Panc1 (cell line): ENCODE measurements around the gene NAGS. TPM values are rescaled to one million over a fixed set of nuclear protein-coding genes. Genes with fewer than 3 reads are reported as not detected.
"Not testable (repeated sequence)": the region's sequence is repeated elsewhere in the genome, so short reads cannot be mapped to it uniquely, and the experiment has no call there.

ENCODE experiments used
- ATAC-seq: fragments of 200-7000 bp; cut with Tn5 transposase; 2 replicates; pipeline ENCODE4 v1.9.1; 2020; ENCODE audit warnings: mild to moderate bottlenecking, moderate library complexity
- BruUV-seq: library from RNA; stranded (reverse); fragments of 400-500 nt; replicated peaks from 2 replicates; lab custom pipeline; 2021; lab: Mats Ljungman, UMichigan
- CTCF ChIA-PET: fragments of 300-600 bp; sonication (Branson Sonifier 250); formaldehyde crosslinking; loops from one replicate; lab custom pipeline; 2022; ENCODE audit warnings: antibody characterized with exemption; lab: Charles Lee
- POLR2A ChIA-PET: fragments of 300-600 bp; sonication (Branson Sonifier 250); formaldehyde crosslinking; loops from one replicate; lab custom pipeline; 2022; ENCODE audit warnings: antibody characterized with exemption; lab: Charles Lee
- DNase-seq: peaks from one replicate; pipeline ENCODE4 v3.0.0-alpha.2; 2010; ENCODE audit warnings: low read depth, low spot score
- H3K27ac ChIP-seq: 2 replicates; pipeline ENCODE4 v1.5.1; 2011; ENCODE audit warnings: mild to moderate bottlenecking, low read length, inconsistent platforms
- H3K27me3 ChIP-seq: fragments of 200-500 bp; sonication (Bioruptor generic); 2 replicates; pipeline ENCODE4 v1.6.0; 2014; ENCODE audit warnings: low read length, inconsistent platforms; ENCODE audit not compliant: control insufficient read depth, insufficient read depth
- H3K36me3 ChIP-seq: fragments of 200-500 bp; sonication (Bioruptor generic); 2 replicates; pipeline ENCODE4 v1.5.1; 2014; ENCODE audit warnings: inconsistent platforms, mild to moderate bottlenecking, low read length, moderate library complexity; ENCODE audit not compliant: control insufficient read depth, insufficient read depth
- H3K4me1 ChIP-seq: 2 replicates; pipeline ENCODE4 v1.5.1; 2011; ENCODE audit warnings: inconsistent platforms, mild to moderate bottlenecking, low read length, moderate library complexity; ENCODE audit not compliant: control insufficient read depth, insufficient read depth
- H3K4me3 ChIP-seq, 2 experiments: 2 replicates each; pipeline ENCODE4 v1.5.1; 2011 to 2012; ENCODE audit warnings: low read depth in 2 of 2, low read length in 2 of 2, mild to moderate bottlenecking in 2 of 2, inconsistent platforms in 1 of 2, moderate library complexity in 1 of 2
- H3K9me3 ChIP-seq: fragments of 200-500 bp; sonication (Bioruptor generic); 2 replicates; pipeline ENCODE4 v1.5.1; 2014; ENCODE audit warnings: low read depth, mild to moderate bottlenecking, inconsistent platforms, low read length, moderate library complexity; ENCODE audit not compliant: control insufficient read depth, insufficient read depth
- CTCF ChIP-seq: fragments of 450-650 bp; IDR thresholded peaks from 2 replicates; pipeline ENCODE4 v1.5.1; 2017; ENCODE audit warnings: mild to moderate bottlenecking
- POLR2AphosphoS5 ChIP-seq: IDR thresholded peaks from 2 replicates; pipeline ENCODE4 v1.6.1; 2012; ENCODE audit warnings: mild to moderate bottlenecking, low read depth, low read length, moderate library complexity
- REST ChIP-seq, 2 experiments: IDR thresholded peaks; 2 replicates each; pipeline ENCODE4 v1.6.1; 2011 to 2012; ENCODE audit warnings: low read depth in 2 of 2, control low read depth in 1 of 2, low read length in 1 of 2, mild to moderate bottlenecking in 1 of 2, moderate library complexity in 1 of 2; ENCODE audit not compliant: insufficient read depth in 1 of 2
- SIN3A ChIP-seq: IDR thresholded peaks from 2 replicates; pipeline ENCODE4 v1.6.1; 2012; ENCODE audit warnings: low read depth, mild to moderate bottlenecking, low read length, moderate library complexity, borderline replicate concordance; ENCODE audit not compliant: insufficient read depth
- TCF7L2 ChIP-seq: IDR thresholded peaks from 2 replicates; pipeline ENCODE4 v1.6.1; 2011; ENCODE audit warnings: mild to moderate bottlenecking, low read depth, low read length, inconsistent platforms
- in situ Hi-C: cut with HindIII; loops from 2 replicates; pipeline ENCODE4 v1.10.0; 2016; ENCODE audit warnings: low sequenced_read_pairs, low pct_unique_long_range_greater_than_20kb
- intact Hi-C: fragments of 100-400 bp; cut with micrococcal nuclease; formaldehyde crosslinking; loops from one replicate; pipeline ENCODE4 v1.10.0; 2022; ENCODE audit not compliant: unreplicated experiment
- total RNA-seq: library from RNA; stranded (reverse); gene quantifications from one replicate; pipeline ENCODE4 v1.2.1, GENCODE V29; 2021; ENCODE audit not compliant: unreplicated experiment

NAGS gene
- total RNA-seq, 1 experiment from 2014 or later, result 2.7 TPM

DNA sequence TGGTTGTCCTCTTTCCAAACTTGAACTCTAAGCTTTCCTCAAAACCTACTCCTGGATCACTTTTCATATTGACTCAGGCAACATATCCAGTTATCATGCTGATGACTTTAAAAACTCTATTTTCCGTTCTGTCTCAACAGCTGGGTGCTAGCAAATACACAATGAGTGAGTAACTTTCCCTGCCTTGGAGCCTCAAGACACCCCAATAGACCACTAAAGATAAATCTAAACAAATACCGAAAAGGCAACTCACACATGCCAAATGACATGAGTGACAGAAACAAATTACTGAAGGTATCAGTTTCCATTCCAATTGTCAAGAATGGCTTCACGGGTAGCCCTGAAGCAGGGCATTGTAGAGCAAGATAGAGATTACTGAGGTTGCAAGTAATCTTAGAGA lies 26.1 kb downstream of the NAGS start:
- in situ Hi-C loops (no loop called here), intact Hi-C loops (no loop called here)
- H3K27me3 ChIP-seq, result no peaks in the 10 kb centered on the region
- ATAC-seq (no peak), DNase-seq (no peak)
- POLR2A ChIA-PET, result interaction anchor here (0.6 kb wide), 1 partner anchor 16 kb away, joined by 6 read pairs; no protein-coding TSS in a partner anchor
- H3K27ac ChIP-seq, result no peak overlapping the region
- peaks cover 6% of the 10 kb centered on the region; the same call in 1 of the 2 replicates for H3K36me3 ChIP-seq
- no peaks in the 10 kb centered on the region for H3K4me1 ChIP-seq
- no TSS peak for BruUV-seq
- H3K9me3 ChIP-seq, result no peaks in the 10 kb centered on the region
- TF ChIP-seq TCF7L2 (no peak), SIN3A (no peak), POLR2AphosphoS5 (no peak), CTCF (no peak), REST (IDR thresholded peaks at IDR 0.05; ENCODE audit: insufficient read depth in 1 of 2, low read depth in 2 of 2, low read length in 1 of 2) (no peak)
- CTCF ChIA-PET, result interaction anchor here (0.6 kb wide), 1 partner anchor 111 kb away, joined by 11 read pairs; no protein-coding TSS in a partner anchor
- no peak overlapping the region for H3K4me3 ChIP-seq

DNA sequence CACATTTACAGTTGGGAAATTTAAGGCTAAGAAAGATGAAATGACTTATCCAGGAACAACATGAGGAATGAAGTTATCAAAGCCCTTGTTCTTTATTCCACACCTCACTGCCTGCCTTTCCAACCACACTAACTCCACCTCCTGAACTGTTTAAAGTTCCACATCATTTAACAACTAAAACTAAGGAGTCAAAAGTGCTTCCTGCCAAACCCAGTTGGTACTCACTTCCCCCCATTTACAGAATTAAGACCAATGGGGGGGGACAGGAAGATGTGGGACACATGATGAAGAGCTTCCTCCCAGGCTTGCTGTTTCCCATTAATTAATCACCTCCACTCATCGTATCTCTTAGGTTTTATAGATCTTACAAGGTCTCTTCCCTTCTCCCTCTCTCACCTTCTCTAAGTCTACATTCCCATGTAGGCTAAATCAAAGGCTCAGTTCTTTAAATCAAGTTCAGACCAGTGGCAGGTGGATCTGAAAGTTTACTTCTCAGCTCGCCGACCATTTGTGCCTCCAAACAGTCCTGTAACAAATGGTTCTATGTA lies 29.5 kb downstream of the NAGS start:
- ATAC-seq (no peak), DNase-seq (no peak)
- no peaks in the 10 kb centered on the region for H3K4me1 ChIP-seq
- in situ Hi-C loops, result no loop called here
- H3K27me3 ChIP-seq, result no peaks in the 10 kb centered on the region
- H3K27ac ChIP-seq, result no peak overlapping the region
- peaks cover 6% of the 10 kb centered on the region for H3K36me3 ChIP-seq
- no peak for TF ChIP-seq SIN3A
- no peak for TF ChIP-seq POLR2AphosphoS5
- no peak for TF ChIP-seq REST (IDR thresholded peaks at IDR 0.05; ENCODE audit: insufficient read depth in 1 of 2, low read depth in 2 of 2, low read length in 1 of 2)
- TF ChIP-seq TCF7L2, result no peak
- no peak for TF ChIP-seq CTCF
- ChIA-PET CTCF (no interaction called here), POLR2A (no interaction called here)
- H3K9me3 ChIP-seq, result no peaks in the 10 kb centered on the region
- TSS peak; percentile 12 for BruUV-seq
- intact Hi-C loops, result no loop called here
- H3K4me3 ChIP-seq, result no peak overlapping the region

- intact Hi-C loops, H3K4me1 ChIP-seq, H3K27me3 ChIP-seq, CTCF ChIA-PET, H3K36me3 ChIP-seq, BruUV-seq, H3K27ac ChIP-seq, POLR2A ChIA-PET, H3K4me3 ChIP-seq, DNase-seq, in situ Hi-C loops, H3K9me3 ChIP-seq, ATAC-seq: not testable (repeated sequence)
These were observed 30.3 kb downstream of the NAGS start for GRCh38 chr17:44034688-44035087.
